IPS-11a (cell line): ENCODE measurements around the gene CEP55.

Source experiments
- H3K4me3 ChIP-seq: one replicate; pipeline ENCODE4 v1.5.1; 2013; ENCODE audit warnings: low read depth, low read length, control low read depth

CEP55 gene

GRCh38 chr10:93468461-93469213, 27.8 kb upstream of the CEP55 start:
- H3K4me3 ChIP-seq: no peak overlapping the region

GRCh38 chr10:93469454-93469853, 27.0 kb upstream of the CEP55 start:
- no peak overlapping the region for H3K4me3 ChIP-seq

GRCh38 chr10:93471110-93471651, 25.2 kb upstream of the CEP55 start:
- no peak overlapping the region for H3K4me3 ChIP-seq

- H3K4me3 ChIP-seq: no peak overlapping the region
These were observed 23.3 kb upstream of the CEP55 start for GRCh38 chr10:93473161-93473560.

GRCh38 chr10:93473804-93474472, 22.5 kb upstream of the CEP55 start:
- no peak overlapping the region for H3K4me3 ChIP-seq

- H3K4me3 ChIP-seq: no peak overlapping the region
These were observed 21.2 kb upstream of the CEP55 start for GRCh38 chr10:93475227-93475626.

- no peak overlapping the region for H3K4me3 ChIP-seq
These were observed 20.5 kb upstream of the CEP55 start for GRCh38 chr10:93475871-93476270.

GRCh38 chr10:93476756-93477155, 19.7 kb upstream of the CEP55 start:
- no peak overlapping the region for H3K4me3 ChIP-seq

- H3K4me3 ChIP-seq: no peak overlapping the region
These were observed 17.5 kb upstream of the CEP55 start for GRCh38 chr10:93478873-93479272.

GRCh38 chr10:93481637-93482144, 14.7 kb upstream of the CEP55 start:
- H3K4me3 ChIP-seq: peak overlapping the region; percentile 68

GRCh38 chr10:93482145-93482834, 14.1 kb upstream of the CEP55 start, which contains the start of gene MYOF:
Gene MYOF (minus strand): TSS chr10:93482334. CDS start chr10:93482194, 140 bp downstream.
- peak within 1 kb of the TSS; percentile 68 for H3K4me3 ChIP-seq

GRCh38 chr10:93485690-93486089, 10.7 kb upstream of the CEP55 start:
- H3K4me3 ChIP-seq: no peak overlapping the region

- no peak overlapping the region for H3K4me3 ChIP-seq
These were observed 7.4 kb upstream of the CEP55 start for GRCh38 chr10:93488956-93489528.

GRCh38 chr10:93491602-93492121, 4.8 kb upstream of the CEP55 start:
- no peak overlapping the region for H3K4me3 ChIP-seq

GRCh38 chr10:93493162-93493561, 3.2 kb upstream of the CEP55 start:
- H3K4me3 ChIP-seq: no peak overlapping the region

- no peak overlapping the region for H3K4me3 ChIP-seq
These were observed 1.9 kb upstream of the CEP55 start for GRCh38 chr10:93494494-93494893.

GRCh38 chr10:93495654-93496321, 624 bp upstream of the CEP55 start:
- H3K4me3 ChIP-seq: peak overlapping the region; percentile 80

- H3K4me3 ChIP-seq: no peak overlapping the region
These were observed 1.8 kb downstream of the CEP55 start for GRCh38 chr10:93498166-93498565.

- no peak overlapping the region for H3K4me3 ChIP-seq
These were observed 5.2 kb downstream of the CEP55 start for GRCh38 chr10:93501650-93502049.

GRCh38 chr10:93503075-93503474, 6.7 kb downstream of the CEP55 start:
- no peak overlapping the region for H3K4me3 ChIP-seq
